ENCODE measurements around the gene SMARCD2.

DNA sequence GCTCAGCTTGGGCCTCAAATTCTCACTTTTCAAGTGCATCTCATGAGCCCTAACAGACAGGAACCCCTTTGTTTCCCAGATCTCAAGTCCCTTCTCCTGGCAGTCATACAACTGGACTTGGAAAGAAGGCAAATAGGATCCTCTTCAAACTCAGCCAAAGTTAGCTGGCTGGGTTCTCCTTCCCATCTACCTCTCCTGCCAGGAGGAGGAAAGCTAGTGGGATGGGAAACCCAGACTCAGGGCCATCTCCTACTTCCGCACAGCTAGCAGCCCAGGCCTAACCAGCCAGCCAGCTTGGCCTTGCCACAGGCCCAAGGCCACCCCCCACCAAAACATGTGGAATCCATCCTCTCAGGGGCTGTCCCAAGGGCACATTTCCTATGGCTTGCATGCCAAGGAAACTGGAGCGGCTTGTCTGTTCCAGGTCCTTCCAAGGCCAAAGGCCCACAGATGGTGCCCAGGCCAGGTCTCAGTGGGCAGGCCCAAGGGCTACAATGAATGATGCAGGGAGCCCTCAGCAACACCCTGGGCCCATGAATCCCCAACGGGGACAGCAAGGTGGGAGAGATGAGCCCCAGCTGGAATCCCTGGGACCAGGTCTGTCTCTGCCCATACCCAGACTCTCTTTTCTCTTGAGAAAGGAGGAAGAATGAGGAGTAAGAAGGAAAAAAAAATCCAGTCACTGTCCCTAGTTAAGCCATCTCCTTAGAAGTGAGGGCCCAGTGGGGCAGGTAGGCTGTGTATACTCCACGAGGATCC lies 1.7 kb downstream of the SMARCD2 start:
- TF ChIP-seq, protein P1, sequence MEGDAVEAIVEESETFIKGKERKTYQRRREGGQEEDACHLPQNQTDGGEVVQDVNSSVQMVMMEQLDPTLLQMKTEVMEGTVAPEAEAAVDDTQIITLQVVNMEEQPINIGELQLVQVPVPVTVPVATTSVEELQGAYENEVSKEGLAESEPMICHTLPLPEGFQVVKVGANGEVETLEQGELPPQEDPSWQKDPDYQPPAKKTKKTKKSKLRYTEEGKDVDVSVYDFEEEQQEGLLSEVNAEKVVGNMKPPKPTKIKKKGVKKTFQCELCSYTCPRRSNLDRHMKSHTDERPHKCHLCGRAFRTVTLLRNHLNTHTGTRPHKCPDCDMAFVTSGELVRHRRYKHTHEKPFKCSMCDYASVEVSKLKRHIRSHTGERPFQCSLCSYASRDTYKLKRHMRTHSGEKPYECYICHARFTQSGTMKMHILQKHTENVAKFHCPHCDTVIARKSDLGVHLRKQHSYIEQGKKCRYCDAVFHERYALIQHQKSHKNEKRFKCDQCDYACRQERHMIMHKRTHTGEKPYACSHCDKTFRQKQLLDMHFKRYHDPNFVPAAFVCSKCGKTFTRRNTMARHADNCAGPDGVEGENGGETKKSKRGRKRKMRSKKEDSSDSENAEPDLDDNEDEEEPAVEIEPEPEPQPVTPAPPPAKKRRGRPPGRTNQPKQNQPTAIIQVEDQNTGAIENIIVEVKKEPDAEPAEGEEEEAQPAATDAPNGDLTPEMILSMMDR (IDR thresholded peaks at IDR 0.05; ENCODE audit: low read depth, low read length): no peak
- TF ChIP-seq POLR2A (IDR thresholded peaks at IDR 0.05; ENCODE audit: extremely low read depth, insufficient read length): no peak
- TF ChIP-seq, protein P2, sequence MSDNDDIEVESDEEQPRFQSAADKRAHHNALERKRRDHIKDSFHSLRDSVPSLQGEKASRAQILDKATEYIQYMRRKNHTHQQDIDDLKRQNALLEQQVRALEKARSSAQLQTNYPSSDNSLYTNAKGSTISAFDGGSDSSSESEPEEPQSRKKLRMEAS (IDR thresholded peaks at IDR 0.05; ENCODE audit: low read depth, low read length): no peak
- no peak for TF ChIP-seq MYC (IDR thresholded peaks at IDR 0.05; ENCODE audit: low read depth, low read length)

Data from NB4 (cell line).